ENCODE data around the gene CLVS2. TPM values are rescaled to one million over a fixed set of nuclear protein-coding genes. Genes with fewer than 3 reads are reported as not detected.
A peak's percentile ranks its signal among the peaks of the same experiment; 100 is the strongest.

The CLVS2 gene
- total and polyA plus RNA-seq, 11 donors, result 0.01 to 0.44 (median 0.12) TPM; not detected in 6

DNA sequence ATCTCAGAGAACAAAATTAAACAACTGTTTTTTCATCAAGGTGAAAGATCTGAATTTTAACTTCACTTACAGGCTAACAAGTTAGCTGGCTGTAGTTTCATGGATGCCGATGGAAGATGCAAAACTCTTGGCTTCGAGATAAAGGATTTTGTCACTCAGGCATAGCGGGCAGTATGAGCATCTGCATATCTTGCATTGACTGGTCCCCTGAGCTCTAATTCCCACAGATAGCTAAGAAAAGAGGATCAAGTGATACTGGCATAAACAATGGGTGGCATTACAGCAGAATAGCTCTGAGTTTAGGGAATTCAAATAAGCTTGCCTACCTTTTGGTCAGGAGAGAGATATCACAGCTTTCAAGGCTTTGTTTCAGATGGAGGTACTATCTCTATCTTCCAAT is 1.8 kb upstream of the CLVS2 start:
- TF ChIP-seq POLR2A (IDR thresholded peaks at IDR 0.05), result no peak
- TF ChIP-seq, protein P1, sequence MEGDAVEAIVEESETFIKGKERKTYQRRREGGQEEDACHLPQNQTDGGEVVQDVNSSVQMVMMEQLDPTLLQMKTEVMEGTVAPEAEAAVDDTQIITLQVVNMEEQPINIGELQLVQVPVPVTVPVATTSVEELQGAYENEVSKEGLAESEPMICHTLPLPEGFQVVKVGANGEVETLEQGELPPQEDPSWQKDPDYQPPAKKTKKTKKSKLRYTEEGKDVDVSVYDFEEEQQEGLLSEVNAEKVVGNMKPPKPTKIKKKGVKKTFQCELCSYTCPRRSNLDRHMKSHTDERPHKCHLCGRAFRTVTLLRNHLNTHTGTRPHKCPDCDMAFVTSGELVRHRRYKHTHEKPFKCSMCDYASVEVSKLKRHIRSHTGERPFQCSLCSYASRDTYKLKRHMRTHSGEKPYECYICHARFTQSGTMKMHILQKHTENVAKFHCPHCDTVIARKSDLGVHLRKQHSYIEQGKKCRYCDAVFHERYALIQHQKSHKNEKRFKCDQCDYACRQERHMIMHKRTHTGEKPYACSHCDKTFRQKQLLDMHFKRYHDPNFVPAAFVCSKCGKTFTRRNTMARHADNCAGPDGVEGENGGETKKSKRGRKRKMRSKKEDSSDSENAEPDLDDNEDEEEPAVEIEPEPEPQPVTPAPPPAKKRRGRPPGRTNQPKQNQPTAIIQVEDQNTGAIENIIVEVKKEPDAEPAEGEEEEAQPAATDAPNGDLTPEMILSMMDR (IDR thresholded peaks at IDR 0.05), result no peak
- Histone ChIP-seq H3K36me3 (no peaks in the 10 kb centered on the region), H3K9me3 (peaks cover 0 to 6% (median 0%) of the 10 kb centered on the region in 12 donors), H3K4me3 (no peak overlapping the region), H3K27me3 (peaks cover 8 to 61% (median 34%) of the 10 kb centered on the region in 9 donors), H3K27ac (no peak overlapping the region), H3K4me1 (peaks cover 0 to 14% (median 0%) of the 10 kb centered on the region in 12 donors)
- intact Hi-C loops (cut with DNase I), result no loop called here
- no peak for ATAC-seq
- no peak for DNase-seq
- WGBS, 4 donors, result 65 to 84% (median 74%) methylated on average over 3 of the region's 3 CpGs

DNA sequence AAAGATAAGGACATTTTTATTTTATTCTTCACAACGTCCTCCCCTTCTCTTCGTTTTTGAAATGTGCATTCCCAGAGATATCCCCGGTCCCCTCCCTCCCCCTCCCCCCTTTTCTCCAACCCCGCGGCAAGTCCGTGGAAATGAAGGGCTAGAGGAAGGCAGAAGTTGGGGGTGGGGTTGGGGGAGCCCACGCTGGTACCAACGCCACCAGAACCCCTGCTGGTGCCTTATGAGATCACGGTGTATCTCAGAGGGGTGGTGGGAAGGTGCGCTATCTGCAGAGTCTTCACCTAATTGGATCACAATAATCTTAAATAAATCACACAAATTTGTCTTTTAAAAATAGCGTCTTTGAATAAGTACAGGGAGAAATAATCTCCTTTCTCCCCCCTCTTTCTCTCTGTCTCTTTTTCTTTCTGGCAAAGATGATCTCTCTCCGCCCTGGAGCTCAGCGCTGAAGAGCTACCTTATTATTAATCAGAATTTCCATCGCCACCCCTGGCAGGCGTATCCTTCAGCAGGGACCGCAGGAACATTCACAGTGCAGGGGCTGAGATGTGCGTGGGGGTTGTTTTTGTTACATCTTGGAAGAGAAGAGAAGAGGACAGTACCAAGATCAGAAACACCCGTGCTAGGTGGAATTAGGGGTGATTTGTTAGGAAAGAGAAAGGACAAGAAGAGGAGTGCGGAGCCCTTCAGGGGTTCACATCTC is 915 bp downstream of the CLVS2 start:
- TF ChIP-seq, protein P1 (IDR thresholded peaks at IDR 0.05), result no peak
- TF ChIP-seq POLR2A (IDR thresholded peaks at IDR 0.05), result no peak
- no peaks in the 10 kb centered on the region for H3K36me3 ChIP-seq
- intact Hi-C loops (cut with DNase I), result no loop called here
- H3K4me3 ChIP-seq, result peak overlapping the region in 8 of 12 donors; percentile 23 to 58 (median 38)
- H3K27me3 ChIP-seq, result peaks cover 8 to 67% (median 34%) of the 10 kb centered on the region in 9 donors
- WGBS, 4 donors, result 23 to 28% (median 25%) methylated on average over 19 of the region's 19 CpGs
- DNase-seq, result no peak
- H3K4me1 ChIP-seq, result peaks cover 0 to 14% (median 0%) of the 10 kb centered on the region in 12 donors
- no peaks in the 10 kb centered on the region for H3K9me3 ChIP-seq
- no peak overlapping the region for H3K27ac ChIP-seq
- ATAC-seq, result no peak

DNA sequence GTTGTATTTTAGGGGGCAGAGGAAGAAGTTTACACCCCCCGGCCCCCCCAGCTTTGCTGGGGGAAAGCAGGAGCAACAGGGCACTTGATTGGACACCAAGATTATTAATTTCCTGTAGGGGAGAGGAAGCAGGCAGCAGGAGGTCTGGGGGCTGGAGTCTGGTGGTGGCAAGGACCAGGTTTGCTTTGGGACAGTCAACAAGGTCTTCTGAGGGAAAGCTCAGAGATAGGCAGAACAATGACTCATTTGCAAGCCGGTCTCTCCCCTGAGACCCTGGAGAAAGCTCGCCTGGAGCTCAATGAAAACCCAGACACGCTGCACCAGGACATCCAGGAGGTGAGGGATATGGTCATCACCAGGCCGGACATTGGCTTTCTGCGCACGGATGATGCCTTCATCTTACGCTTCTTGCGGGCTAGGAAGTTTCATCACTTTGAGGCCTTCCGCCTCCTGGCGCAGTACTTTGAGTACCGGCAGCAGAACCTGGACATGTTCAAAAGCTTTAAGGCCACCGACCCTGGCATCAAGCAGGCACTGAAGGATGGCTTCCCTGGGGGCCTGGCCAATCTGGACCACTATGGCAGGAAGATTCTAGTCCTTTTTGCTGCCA is 1.6 kb downstream of the CLVS2 start:
- WGBS, 4 donors, result 83 to 93% (median 84%) methylated on average over 13 of the region's 13 CpGs
- Histone ChIP-seq H3K4me1 (peaks cover 0 to 14% (median 0%) of the 10 kb centered on the region in 12 donors), H3K4me3 (no peak overlapping the region), H3K27ac (no peak overlapping the region), H3K36me3 (no peaks in the 10 kb centered on the region), H3K27me3 (peaks cover 8 to 65% (median 34%) of the 10 kb centered on the region in 9 donors), H3K9me3 (no peaks in the 10 kb centered on the region)
- intact Hi-C loops (cut with DNase I), result no loop called here
- ATAC-seq, result no peak
- no peak for DNase-seq
- TF ChIP-seq, protein P1 (IDR thresholded peaks at IDR 0.05), result no peak
- no peak for TF ChIP-seq POLR2A (IDR thresholded peaks at IDR 0.05)

DNA sequence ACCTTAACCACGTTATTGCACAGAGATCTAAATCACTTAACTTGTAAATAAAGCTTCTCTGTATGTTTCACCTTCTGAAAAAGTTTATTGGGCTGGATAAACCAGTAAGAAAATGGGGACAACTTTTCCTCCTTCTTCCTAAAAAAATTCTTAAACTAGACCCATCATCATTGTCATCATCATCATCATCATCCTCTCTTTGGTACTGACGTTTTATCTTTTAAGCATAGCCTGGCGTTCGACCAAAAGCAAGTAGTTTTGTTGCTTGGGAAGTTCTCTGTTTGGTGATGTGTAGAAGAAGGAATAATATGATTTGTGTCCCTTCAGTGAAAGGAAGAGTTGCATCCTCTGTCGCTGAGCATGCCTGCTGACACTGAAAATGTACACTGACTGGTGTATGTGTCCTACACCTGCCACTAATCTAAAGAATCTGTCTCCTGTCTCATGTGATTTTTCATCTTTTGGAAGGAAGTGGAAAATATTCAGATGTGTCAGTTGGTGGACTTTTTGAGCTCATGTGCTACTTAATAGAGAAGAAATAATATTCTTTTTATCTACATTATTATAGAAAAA is 2.5 kb downstream of the CLVS2 start:
- Histone ChIP-seq H3K4me1 (peaks cover 0 to 14% (median 0%) of the 10 kb centered on the region in 12 donors), H3K36me3 (no peaks in the 10 kb centered on the region), H3K27ac (no peak overlapping the region), H3K4me3 (no peak overlapping the region), H3K27me3 (peaks cover 8 to 57% (median 32%) of the 10 kb centered on the region in 9 donors), H3K9me3 (no peaks in the 10 kb centered on the region)
- WGBS, 4 donors, result 64 to 67% (median 65%) methylated on average over 5 of the region's 5 CpGs
- DNase-seq, result no peak
- TF ChIP-seq POLR2A (IDR thresholded peaks at IDR 0.05), result no peak
- TF ChIP-seq, protein P1 (IDR thresholded peaks at IDR 0.05), result no peak
- no peak for ATAC-seq
- intact Hi-C loops (cut with DNase I), result no loop called here

Data from heart left ventricle (tissue), 16 donors.